GM18909 (cell line): ENCODE measurements around the gene MPND.

Source experiments
- ATAC-seq: cut with Tn5 transposase; IDR thresholded peaks from one replicate; pipeline ENCODE4 v1.9.1; 2021; ENCODE audit warnings: mild to moderate bottlenecking; ENCODE audit not compliant: unreplicated experiment, poor library complexity

The MPND gene

DNA sequence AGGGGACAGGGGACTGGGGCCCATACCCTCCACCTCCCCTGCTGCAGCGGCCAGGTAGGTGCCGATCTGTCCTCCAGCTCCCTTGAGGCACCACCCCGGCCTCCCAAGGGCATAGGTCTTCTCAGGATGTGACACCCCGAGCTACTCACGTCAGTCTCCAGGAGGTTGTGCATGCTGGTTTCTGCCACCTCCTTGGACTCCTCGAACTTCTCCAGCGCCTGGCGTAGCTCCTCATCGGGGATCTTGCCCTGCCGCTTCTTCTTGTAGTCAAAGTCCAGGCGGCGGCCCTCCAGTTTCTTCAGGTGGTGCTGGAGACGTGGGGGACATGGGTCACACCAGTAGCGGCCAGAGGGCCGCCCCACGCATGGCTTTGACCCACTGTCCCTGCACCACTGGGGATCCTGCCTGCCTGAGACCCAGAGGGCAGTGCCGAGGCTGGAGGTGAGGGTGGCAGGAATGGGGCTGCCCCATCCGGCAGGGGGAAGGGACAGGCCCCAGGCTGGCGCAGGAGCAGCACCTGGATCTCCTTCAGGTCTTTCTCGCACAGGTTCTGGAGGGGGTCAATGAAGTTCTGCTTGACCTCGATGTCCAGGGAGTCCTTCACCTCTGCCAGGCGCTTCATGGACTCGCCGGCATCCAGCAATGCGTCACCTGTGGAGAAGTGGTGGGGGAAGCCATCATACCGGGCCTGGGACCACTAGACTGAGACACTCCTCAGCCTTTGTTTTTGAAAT lies 20.4 kb downstream of the MPND start:
- ATAC-seq: no peak

- ATAC-seq: no peak
Observed at GRCh38 chr19:4365341-4365740, 22.0 kb downstream of the MPND start.

GRCh38 chr19:4365791-4366665 lies 22.7 kb downstream of the MPND start:
- ATAC-seq: no peak

GRCh38 chr19:4366666-4367335 lies 23.4 kb downstream of the MPND start:
- ATAC-seq: no peak

DNA sequence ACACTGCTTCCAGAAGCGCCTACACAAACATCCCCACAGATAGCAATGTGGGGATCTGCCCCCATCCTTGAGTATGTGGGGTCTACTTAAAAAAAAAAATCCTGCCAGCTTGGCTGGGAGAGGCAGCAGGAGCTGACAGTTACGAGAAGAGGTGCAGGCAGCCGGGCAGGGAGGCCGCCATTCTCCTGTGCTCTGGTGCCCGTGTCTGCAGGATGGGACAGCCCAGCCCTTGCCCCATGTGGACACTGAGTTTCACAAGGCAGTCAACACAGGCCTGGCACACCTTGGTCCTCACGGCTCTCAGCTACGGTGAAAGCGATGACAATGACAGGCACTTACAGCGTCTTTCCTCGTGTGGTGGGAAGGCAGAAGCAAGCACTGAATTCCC lies 24.0 kb downstream of the MPND start:
- no peak for ATAC-seq

DNA sequence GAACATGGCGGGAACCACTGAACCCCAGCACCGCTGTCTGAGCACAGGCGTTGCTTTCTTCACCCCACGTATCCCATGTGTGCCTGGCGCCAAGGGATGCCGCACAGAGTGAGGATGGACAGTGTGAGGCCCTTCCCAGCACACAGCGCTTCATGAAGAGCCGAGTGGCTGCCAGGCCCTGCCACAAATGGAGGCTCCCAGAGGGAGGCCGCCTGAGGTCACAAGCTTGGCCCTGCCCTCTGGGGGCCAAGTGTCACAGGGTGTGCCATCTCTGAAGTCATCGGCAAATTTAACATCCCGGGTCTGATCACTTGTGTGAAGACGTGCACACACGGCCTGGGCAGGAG lies 24.4 kb downstream of the MPND start:
- no peak for ATAC-seq

DNA sequence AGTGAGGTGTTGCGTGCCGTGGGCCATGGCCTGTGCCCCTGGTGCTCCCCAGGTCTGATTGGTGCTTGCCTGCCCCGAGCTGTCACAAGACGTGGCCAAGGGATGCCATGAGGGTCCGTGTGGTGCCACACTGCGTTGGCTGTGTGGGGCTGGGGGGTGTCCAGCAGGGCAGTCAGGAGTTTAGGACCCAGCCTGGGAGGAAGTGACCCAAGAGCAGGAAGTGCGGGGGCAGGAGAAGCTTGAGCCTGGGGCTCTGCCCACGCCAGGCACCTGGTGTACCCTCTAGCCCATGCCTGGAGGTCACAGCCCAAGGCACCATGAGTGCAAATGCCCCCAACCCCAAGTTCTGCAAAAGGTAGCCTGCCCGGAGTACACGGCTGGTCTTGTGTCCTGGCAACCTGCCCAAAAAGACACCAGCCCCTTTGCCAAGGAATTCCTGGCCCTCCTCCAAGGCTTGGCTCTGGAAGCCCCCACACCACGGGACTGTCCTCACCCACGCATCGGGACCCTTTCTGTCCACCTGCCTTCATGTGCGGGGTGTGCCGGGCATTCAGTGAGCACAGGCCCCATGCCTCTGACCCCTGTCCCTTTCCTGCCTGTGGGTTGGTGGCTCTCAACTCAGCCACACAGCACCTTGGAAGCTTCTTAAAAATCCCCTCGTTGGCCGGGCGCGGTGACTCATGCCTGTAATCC lies 24.9 kb downstream of the MPND start:
- no peak for ATAC-seq

DNA sequence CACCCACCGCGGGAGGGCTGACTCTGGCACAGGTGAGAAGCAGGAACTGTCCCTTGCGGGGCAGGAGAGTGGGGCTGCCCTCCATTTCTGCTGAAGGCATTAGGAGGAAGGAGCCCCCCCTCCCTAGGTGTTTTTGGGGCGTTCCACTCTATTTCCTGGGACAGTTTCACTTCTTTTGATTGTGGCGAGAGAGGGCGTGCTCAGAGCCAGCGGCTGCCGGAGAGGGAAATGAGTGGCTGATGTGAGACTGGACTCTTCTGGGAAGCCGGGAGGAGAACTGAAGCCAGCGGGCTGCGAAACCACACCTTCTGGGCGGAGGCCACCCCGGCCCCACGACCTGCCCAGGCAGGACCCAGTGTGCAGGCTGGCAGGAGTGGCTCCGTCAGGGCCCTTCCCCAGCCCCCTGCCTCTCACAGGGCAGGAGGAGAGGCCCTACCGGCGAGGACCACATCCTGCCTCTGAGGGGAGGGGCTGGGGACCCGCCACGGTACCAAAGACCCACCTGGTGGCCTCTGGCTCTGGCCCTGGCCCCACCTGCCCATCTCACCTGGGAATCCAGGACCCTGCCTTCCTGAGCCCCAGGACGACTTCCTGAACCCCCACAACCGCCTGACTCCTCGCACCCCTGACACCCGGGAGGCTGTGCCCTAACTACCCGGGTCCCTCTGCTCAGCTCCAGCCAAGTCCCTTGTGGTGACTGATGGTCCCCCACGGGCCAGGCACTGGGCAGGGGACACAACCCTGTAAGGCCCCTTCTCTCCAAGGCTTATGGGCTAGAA lies 25.9 kb downstream of the MPND start:
- ATAC-seq: peak; percentile 50

DNA sequence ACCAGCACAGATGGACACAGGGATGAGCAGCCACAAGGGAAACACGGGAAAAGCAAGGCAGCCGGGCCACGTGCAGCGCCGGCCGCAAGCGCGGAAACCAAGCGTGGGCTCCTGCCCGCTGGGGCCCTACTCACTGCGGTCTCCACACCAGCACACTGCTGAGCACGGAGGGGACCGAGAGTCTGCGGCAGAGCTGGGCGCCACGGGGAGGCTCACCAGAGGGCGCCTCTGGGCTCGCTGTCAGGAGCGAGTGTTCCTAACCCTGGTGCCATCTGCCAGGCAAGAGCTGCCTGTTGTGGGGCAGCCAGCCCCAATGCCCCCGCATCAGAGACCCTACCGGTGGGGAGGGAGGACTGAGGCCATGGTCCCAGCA lies 26.5 kb downstream of the MPND start:
- ATAC-seq: peak; percentile 40

DNA sequence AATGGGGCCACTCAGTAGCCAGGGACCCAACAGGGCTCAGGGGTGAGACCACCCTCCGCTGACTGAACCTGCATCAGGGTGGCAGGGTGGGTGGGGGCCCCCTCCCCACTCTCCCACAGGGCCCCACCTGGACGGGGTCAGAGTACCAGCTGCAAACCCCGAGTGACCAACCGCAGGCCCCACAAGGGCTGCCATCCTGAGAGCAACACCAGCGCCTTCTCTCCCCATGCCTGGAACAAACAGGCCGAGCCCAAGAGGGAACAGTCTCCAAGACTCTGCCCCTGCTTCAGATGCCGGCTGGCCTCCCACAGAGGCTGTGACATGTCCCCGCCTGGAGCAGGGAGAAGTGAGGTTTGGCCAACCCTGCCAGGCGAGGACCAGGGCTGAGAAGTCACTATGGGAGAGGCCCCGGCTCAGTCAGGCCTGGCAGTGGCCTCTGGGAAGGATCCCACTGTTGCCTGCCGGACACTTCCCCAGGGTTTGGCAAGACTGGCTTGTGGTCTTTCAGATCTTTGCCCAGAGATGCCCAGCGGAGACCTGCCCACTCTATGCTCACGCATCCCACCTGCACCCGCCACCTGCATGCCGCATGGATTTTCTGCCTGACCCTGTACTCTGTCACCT lies 27.2 kb downstream of the MPND start:
- ATAC-seq: no peak

DNA sequence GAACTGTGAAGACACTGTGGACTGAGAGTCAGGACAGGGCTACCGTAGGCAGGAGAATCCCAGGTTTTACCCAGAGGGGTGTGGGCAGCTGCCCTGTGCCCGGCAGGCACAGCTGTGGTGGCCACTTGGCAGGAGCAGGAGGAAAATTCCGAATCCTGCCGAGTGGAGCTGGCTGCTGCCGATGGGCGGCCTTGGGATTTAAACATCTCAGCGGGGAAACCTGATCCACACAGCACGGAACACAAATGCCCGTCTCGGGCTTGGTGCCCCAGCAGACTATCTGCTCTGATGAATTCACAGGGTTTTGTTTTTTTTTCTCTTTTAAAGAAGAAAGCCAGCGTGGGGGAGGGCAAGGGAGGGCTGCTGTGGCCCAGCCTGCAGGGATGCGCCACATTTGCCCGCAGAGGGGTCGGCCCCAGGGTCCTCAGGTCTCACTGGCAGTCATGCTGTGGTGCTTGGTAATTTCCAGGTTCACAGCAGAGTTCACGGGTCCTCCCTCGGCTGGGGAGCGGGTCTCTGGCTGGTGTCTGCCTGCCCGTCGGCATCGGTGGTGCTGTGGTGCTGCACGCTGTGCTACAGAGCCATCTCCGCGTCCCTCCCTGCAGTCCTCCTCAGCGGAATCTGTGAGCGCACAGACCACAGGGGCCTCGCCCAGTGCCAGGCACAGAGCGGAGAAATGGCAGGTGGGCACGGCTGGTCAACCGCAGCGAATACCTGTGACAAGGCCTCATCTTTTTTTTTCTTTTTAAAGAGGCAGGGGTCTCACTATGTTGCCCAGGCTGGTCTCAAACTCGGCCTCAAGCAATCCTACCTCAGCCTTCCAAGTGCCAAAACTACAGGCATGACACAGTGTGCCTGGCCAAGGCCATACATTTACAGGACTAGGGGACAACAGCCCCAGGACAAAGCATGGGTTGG lies 28.1 kb downstream of the MPND start:
- ATAC-seq: no peak

DNA sequence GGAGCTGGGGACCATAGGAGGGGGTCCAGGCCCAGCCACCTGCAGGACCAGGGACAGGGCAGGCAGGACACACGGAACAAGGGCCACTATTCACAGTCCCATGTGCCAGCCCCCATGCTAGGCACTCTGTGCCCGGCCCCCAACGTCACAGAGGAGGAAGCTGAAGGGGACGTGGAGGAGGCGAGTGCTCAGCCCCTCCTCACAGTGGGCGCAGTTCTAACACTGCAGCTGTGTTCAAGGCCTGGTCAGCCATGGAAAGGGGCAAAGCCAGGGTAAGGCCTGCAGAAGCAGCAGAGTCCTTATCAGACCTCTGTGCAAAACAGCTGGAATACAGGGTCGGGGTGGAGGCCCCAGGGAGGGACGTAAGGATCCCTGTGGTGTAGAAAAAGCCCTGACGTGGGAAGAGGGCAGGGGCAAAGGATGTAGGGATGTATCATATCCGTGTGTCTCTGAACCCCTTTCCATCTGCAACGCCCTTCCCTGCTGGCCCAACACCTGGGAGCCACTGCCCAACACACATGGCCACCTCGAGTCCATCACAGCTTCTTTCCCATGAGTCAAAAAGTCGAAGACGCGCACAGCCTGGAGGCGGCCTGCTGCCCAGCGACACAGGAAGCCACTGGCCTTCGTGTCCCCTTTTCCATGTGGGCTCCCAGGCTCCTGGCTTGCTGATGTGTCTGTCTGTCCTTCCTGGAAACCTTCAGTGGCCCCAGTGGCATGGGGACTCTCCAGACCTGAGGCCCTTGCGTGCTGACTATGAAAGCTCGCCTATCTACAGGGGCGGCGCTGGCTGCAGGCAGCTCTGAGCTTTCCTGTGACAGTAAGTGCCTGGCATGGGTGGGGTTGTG lies 29.0 kb downstream of the MPND start:
- ATAC-seq: no peak

- ATAC-seq: no peak
Observed at GRCh38 chr19:4373013-4373367, 29.6 kb downstream of the MPND start.

- ATAC-seq: no peak
Observed at GRCh38 chr19:4373601-4374497, 30.5 kb downstream of the MPND start.

- ATAC-seq: no peak
Observed at GRCh38 chr19:4374498-4375163, 31.3 kb downstream of the MPND start.
